CD14-positive monocyte (primary cell): ENCODE data around the gene HOXD13. TPM values are rescaled to one million over a fixed set of nuclear protein-coding genes. Genes with fewer than 3 reads are reported as not detected.

ENCODE experiments used
- DNase-seq, 3 donors: peaks; one replicate each; pipeline ENCODE4 v3.0.0-alpha.2; 2011 to 2022
- H2AFZ ChIP-seq: 2 replicates; pipeline ENCODE4 v1.6.0; 2012; ENCODE audit warnings: mild to moderate bottlenecking, low read depth, low read length, inconsistent platforms; ENCODE audit not compliant: insufficient read depth, poor library complexity, severe bottlenecking
- H3K27ac ChIP-seq, 2 donors: 1 replicate in 1 of 2; 2 replicates in 1 of 2; pipeline ENCODE4 v1.5.1; 2012 to 2013; ENCODE audit warnings: low read length in 2 of 2, control low read depth in 1 of 2, inconsistent platforms in 1 of 2, low read depth in 1 of 2, mild to moderate bottlenecking in 1 of 2
- H3K27me3 ChIP-seq, 2 donors: one replicate each; pipeline versions ENCODE4 v1.6.0 to v1.6.1; 2011 to 2013; ENCODE audit warnings: low read length in 2 of 2; ENCODE audit not compliant: control insufficient read depth in 2 of 2, insufficient read depth in 2 of 2
- H3K36me3 ChIP-seq, 2 donors: replicated peaks in 1 of 2; 1 replicate in 1 of 2; 2 replicates in 1 of 2; pipeline versions ENCODE4 v1.5.1 to v1.6.1; 2012 to 2013; ENCODE audit warnings: low read length in 2 of 2, control low read depth in 1 of 2, inconsistent platforms in 1 of 2, mild to moderate bottlenecking in 1 of 2; ENCODE audit not compliant: insufficient read depth in 2 of 2, control insufficient read depth in 1 of 2
- H3K4me1 ChIP-seq, 2 donors: 1 replicate in 1 of 2; 2 replicates in 1 of 2; pipeline versions ENCODE4 v1.5.1 to v1.6.1; 2012 to 2013; ENCODE audit warnings: low read length in 2 of 2, control low read depth in 1 of 2, inconsistent platforms in 1 of 2, mild to moderate bottlenecking in 1 of 2, moderate library complexity in 1 of 2; ENCODE audit not compliant: insufficient read depth in 2 of 2, control insufficient read depth in 1 of 2
- H3K4me2 ChIP-seq: replicated peaks from 2 replicates; pipeline ENCODE3; 2012; ENCODE audit warnings: low read length, moderate library complexity, mild to moderate bottlenecking; ENCODE audit not compliant: poor library complexity, severe bottlenecking; ENCODE audit errors: extremely low read depth
- H3K4me3 ChIP-seq, 3 experiments: fragments of 200-600 bp in 1 of 3; sonication (generic) in 1 of 3; replicated peaks in 1 of 3; 1 replicate in 2 of 3; 2 replicates in 1 of 3; pipeline ENCODE4 v1.5.1; 2011 to 2013; ENCODE audit warnings: low read length in 3 of 3, mild to moderate bottlenecking in 3 of 3, control low read depth in 2 of 3, low read depth in 2 of 3, inconsistent platforms in 1 of 3, moderate library complexity in 1 of 3
- H3K79me2 ChIP-seq: 2 replicates; pipeline ENCODE4 v1.6.0; 2012; ENCODE audit warnings: mild to moderate bottlenecking, control low read depth, inconsistent platforms, low read length, moderate library complexity; ENCODE audit not compliant: insufficient read depth
- H3K9ac ChIP-seq: 2 replicates; pipeline ENCODE4 v1.6.0; 2017; ENCODE audit warnings: low read length, mild to moderate bottlenecking; ENCODE audit not compliant: insufficient read depth, poor library complexity, severe bottlenecking
- H3K9me3 ChIP-seq, 2 donors: replicated peaks in 1 of 2; 1 replicate in 1 of 2; 2 replicates in 1 of 2; pipeline versions ENCODE4 v1.5.1 to v1.6.1; 2012 to 2013; ENCODE audit warnings: low read length in 2 of 2, control low read depth in 1 of 2; ENCODE audit not compliant: control insufficient read depth in 1 of 2, insufficient read depth in 1 of 2
- H4K20me1 ChIP-seq: 2 replicates; pipeline ENCODE4 v1.6.0; 2012; ENCODE audit warnings: mild to moderate bottlenecking, low read length, control low read depth, moderate library complexity; ENCODE audit not compliant: insufficient read depth
- H3K27ac Mint-ChIP-seq, 7 donors: one replicate each; pipeline ENCODE4 v1.8.0; 2020; ENCODE audit warnings: mild to moderate bottlenecking in 7 of 7, mixed read lengths in 7 of 7, moderate library complexity in 6 of 7, inconsistent platforms in 2 of 7
- H3K27me3 Mint-ChIP-seq, 3 donors: one replicate each; pipeline ENCODE4 v1.8.0; 2021 to 2022; ENCODE audit warnings: low read depth in 3 of 3, mild to moderate bottlenecking in 3 of 3, mixed read lengths in 3 of 3, moderate library complexity in 3 of 3, inconsistent platforms in 1 of 3
- H3K36me3 Mint-ChIP-seq, 2 donors: one replicate each; pipeline ENCODE4 v1.8.0; 2020; ENCODE audit warnings: mixed read lengths in 2 of 2, inconsistent platforms in 1 of 2, mild to moderate bottlenecking in 1 of 2
- H3K4me1 Mint-ChIP-seq: one replicate; pipeline ENCODE4 v1.8.0; 2020; ENCODE audit warnings: mild to moderate bottlenecking, mixed read lengths
- H3K4me3 Mint-ChIP-seq, 2 donors: one replicate each; pipeline ENCODE4 v1.8.0; 2020; ENCODE audit warnings: mild to moderate bottlenecking in 2 of 2, mixed read lengths in 2 of 2, moderate library complexity in 1 of 2
- H3K9me3 Mint-ChIP-seq, 7 donors: one replicate each; pipeline ENCODE4 v1.8.0; 2020 to 2022; ENCODE audit warnings: mixed read lengths in 7 of 7, mild to moderate bottlenecking in 6 of 7, moderate library complexity in 6 of 7, inconsistent platforms in 2 of 7
- WGBS: methylation state at CpG from one replicate; pipeline ENCODE4 v1.1.5; 2013; ENCODE audit warnings: missing lambda C conversion rate; ENCODE audit not compliant: insufficient coverage; 5-methylcytosine and 5-hydroxymethylcytosine counted together
- intact Hi-C, 2 donors: fragments of 100-400 bp; cut with micrococcal nuclease; formaldehyde crosslinking; loops; one replicate each; pipeline versions ENCODE4 v1.15.0 to v1.15.1; 2023
- polyA plus RNA-seq, 3 donors: library from polyadenylated mRNA; depleted of rRNA in 1 of 3; unstranded in 2 of 3; stranded (reverse) in 1 of 3; fragments of 300-500 nt in 2 of 3; fragments of >200 nt in 1 of 3; fragmentation: Illumina TruSeq in 2 of 3; gene quantifications; 1 replicate in 2 of 3; 2 replicates in 1 of 3; pipeline ENCODE4 v1.2.3, GENCODE V29; 2012 to 2021
- TF ChIP-seq, protein P1 (sequence below): fragments of 200-600 bp; IDR thresholded peaks from one replicate; pipeline ENCODE4 v1.8.0; 2022; ENCODE audit warnings: antibody characterized with exemption, mild to moderate bottlenecking

The HOXD13 gene
- polyA plus RNA-seq, 3 donors, result not detected

DNA sequence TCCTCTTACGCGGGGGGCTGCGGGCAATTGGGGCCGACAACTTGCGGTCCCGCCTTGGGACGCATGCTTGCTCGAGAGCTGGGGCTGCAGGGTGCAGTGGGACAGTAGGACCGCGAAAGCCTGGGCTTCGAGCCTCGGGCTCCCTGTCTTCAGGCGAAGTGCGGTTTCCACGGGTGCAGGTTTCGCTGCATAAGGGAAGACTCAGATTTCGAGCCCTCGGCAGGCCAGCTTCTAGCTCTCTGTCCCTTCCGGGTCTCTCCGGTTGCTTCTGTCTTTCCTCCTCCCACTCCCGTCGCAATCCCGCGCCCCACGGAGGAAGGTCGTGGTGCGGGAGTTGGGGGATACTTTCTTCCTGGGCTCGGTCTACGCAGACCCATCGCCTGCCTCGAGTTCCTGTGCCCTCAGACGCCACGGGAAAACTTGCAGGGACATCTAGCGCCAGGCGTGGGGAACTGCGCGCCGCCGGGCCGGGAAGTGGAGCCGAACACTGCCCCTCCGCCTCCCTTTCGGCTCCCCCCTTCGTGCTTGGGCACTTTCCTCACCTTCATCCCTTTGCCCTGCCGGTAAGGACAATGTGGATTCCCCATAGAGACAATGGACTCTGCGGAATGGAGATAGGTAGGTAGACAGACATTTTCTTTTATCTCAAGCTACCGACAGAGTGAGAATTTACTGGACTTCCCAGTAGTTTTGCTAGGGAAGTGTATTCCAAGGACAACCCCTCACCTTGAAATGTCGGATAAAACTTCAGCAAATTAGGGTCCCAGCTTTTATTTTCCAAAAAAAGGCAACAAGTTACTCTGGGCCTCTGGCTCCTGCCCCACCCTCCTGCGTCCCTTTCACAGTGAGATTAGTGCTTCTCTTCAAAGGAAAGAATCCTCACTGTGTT is 4.2 kb upstream of the HOXD13 start:
- Histone ChIP-seq H3K4me3 (peak overlapping the region in 1 of 3 experiments; percentile 48), H3K4me1 (peaks cover 11 to 19% of the 10 kb centered on the region in 2 donors), H3K27me3 (peaks cover 91 to 94% of the 10 kb centered on the region in 2 donors), H3K9me3 (peaks cover 0 to 82% of the 10 kb centered on the region in 2 donors), H3K36me3 (no peaks in the 10 kb centered on the region), H3K9ac (no peak overlapping the region), H4K20me1 (no peaks in the 10 kb centered on the region), H3K4me2 (peak overlapping the region; percentile 64), H2AFZ (peak overlapping the region; percentile 44), H3K27ac (no peak overlapping the region), H3K79me2 (no peaks in the 10 kb centered on the region)
- peaks cover 0 to 44% (median 26%) of the 10 kb centered on the region in 7 donors for H3K9me3 Mint-ChIP-seq
- H3K4me1 Mint-ChIP-seq, result peaks cover 31% of the 10 kb centered on the region
- peaks cover 93 to 98% (median 95%) of the 10 kb centered on the region in 3 donors for H3K27me3 Mint-ChIP-seq
- intact Hi-C loops, result no loop called here
- H3K36me3 Mint-ChIP-seq, result peaks cover 0 to 15% of the 10 kb centered on the region in 2 donors
- WGBS, result 1% methylated on average over 33 of the region's 49 CpGs
- TF ChIP-seq, protein P1, sequence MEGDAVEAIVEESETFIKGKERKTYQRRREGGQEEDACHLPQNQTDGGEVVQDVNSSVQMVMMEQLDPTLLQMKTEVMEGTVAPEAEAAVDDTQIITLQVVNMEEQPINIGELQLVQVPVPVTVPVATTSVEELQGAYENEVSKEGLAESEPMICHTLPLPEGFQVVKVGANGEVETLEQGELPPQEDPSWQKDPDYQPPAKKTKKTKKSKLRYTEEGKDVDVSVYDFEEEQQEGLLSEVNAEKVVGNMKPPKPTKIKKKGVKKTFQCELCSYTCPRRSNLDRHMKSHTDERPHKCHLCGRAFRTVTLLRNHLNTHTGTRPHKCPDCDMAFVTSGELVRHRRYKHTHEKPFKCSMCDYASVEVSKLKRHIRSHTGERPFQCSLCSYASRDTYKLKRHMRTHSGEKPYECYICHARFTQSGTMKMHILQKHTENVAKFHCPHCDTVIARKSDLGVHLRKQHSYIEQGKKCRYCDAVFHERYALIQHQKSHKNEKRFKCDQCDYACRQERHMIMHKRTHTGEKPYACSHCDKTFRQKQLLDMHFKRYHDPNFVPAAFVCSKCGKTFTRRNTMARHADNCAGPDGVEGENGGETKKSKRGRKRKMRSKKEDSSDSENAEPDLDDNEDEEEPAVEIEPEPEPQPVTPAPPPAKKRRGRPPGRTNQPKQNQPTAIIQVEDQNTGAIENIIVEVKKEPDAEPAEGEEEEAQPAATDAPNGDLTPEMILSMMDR, result peak; percentile 77
- DNase-seq, result peak in 2 of 3 donors; percentile 21 to 54
- no peak overlapping the region for H3K27ac Mint-ChIP-seq
- H3K4me3 Mint-ChIP-seq, result peak overlapping the region; percentile 79 to 98

DNA sequence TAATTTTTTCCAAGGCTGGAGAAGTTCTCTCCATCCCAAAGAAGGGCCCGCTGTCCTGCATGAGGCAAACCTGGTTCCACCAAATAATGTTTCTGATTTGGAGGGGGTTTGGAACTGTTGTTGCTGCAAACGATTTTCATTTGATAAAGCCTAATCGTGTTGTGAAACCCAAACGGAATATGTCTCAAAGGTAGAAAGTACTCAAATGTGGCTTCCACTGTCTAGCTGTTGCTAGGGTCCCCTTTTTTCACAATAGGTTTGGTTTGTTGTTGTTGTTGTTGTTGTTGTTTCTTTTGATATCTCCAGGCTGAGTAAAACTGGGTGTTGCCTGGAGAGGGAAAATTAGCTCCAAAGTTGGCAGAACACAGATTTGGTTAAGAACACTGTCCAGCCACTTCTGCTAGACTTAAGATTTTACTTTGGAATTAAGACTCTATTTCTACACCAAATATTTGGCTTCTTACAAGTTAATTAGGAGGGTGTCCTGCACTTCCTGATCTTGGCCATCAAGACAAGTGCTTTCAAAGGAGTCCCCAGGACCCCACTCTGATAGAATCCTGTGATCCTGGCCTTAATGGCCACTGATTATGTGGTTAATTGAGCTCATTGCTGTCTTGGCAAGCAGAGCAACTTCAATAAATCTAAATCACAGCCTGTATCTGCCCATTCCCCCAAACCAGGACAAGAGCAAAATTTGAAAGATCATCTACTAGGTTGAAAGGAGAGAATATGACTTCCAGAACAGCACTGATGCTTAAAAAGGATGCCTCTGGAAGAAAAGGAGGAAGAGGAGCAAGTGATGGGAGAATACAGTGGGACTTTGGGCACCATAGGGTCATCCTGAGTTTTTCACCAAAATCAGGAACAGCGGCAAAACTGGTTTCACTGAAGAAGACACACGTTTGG is 3.3 kb upstream of the HOXD13 start:
- Histone ChIP-seq H3K4me1 (peaks cover 14 to 22% of the 10 kb centered on the region in 2 donors), H3K4me2 (no peak overlapping the region), H3K4me3 (no peak overlapping the region), H3K9ac (no peak overlapping the region), H3K79me2 (no peaks in the 10 kb centered on the region), H3K27ac (no peak overlapping the region), H3K9me3 (peaks cover 0 to 81% of the 10 kb centered on the region in 2 donors), H3K27me3 (peaks cover 91 to 94% of the 10 kb centered on the region in 2 donors), H4K20me1 (no peaks in the 10 kb centered on the region), H3K36me3 (no peaks in the 10 kb centered on the region), H2AFZ (no peak overlapping the region)
- intact Hi-C loops, result no loop called here
- TF ChIP-seq, protein P1, result no peak
- peaks cover 0 to 19% of the 10 kb centered on the region in 2 donors for H3K36me3 Mint-ChIP-seq
- H3K27me3 Mint-ChIP-seq, result peaks cover 93 to 98% (median 95%) of the 10 kb centered on the region in 3 donors
- WGBS, result 9% methylated on average over 6 of the region's 6 CpGs
- H3K9me3 Mint-ChIP-seq, result peaks cover 0 to 44% (median 30%) of the 10 kb centered on the region in 7 donors
- no peak for DNase-seq
- peaks cover 33% of the 10 kb centered on the region for H3K4me1 Mint-ChIP-seq
- H3K27ac Mint-ChIP-seq, result no peak overlapping the region
- H3K4me3 Mint-ChIP-seq, result peak overlapping the region in 1 of 2 donors; percentile 98
